A673 (cell line): ENCODE results near the gene NRIP2. TPM values are rescaled to one million over a fixed set of nuclear protein-coding genes. Genes with fewer than 3 reads are reported as not detected.

ENCODE experiments used
- BruUV-seq: library from RNA; stranded (reverse); fragments of 400-500 nt; replicated peaks from 2 replicates; lab custom pipeline; 2021; lab: Mats Ljungman, UMichigan
- CTCF ChIA-PET: fragments of 300-600 bp; sonication (Branson Sonifier 250); formaldehyde crosslinking; loops from one replicate; lab custom pipeline; 2022; ENCODE audit warnings: antibody characterized with exemption; lab: Charles Lee
- POLR2A ChIA-PET: fragments of 300-600 bp; sonication (Branson Sonifier 250); formaldehyde crosslinking; loops from one replicate; lab custom pipeline; 2022; ENCODE audit warnings: antibody characterized with exemption; ENCODE audit not compliant: low non-redundant PET; lab: Charles Lee
- DNase-seq: peaks from one replicate; pipeline ENCODE4 v3.0.0-alpha.2; 2015; ENCODE audit warnings: low spot score
- H3K27ac ChIP-seq: fragments of 200-600 bp; sonication (generic); 2 replicates; pipeline ENCODE4 v1.5.1; 2016; ENCODE audit warnings: mixed run types, low read depth, mild to moderate bottlenecking, mixed read lengths, antibody characterized with exemption, low read length; ENCODE audit not compliant: poor library complexity, severe bottlenecking
- H3K27me3 ChIP-seq: fragments of 200-600 bp; sonication (generic); replicated peaks from 2 replicates; pipeline ENCODE4 v1.6.1; 2017; ENCODE audit warnings: mixed run types, low read depth, mild to moderate bottlenecking, mixed read lengths, antibody characterized with exemption, low read length; ENCODE audit not compliant: insufficient read depth, poor library complexity
- H3K36me3 ChIP-seq: fragments of 200-600 bp; sonication (generic); 2 replicates; pipeline ENCODE4 v1.6.1; 2016; ENCODE audit warnings: mixed run types, mild to moderate bottlenecking, mixed read lengths, antibody characterized with exemption, low read length; ENCODE audit not compliant: insufficient read depth, poor library complexity, severe bottlenecking
- H3K4me1 ChIP-seq: fragments of 200-600 bp; sonication (generic); 2 replicates; pipeline ENCODE4 v1.6.1; 2017; ENCODE audit warnings: mixed run types, mild to moderate bottlenecking, mixed read lengths, antibody characterized with exemption, low read length; ENCODE audit not compliant: insufficient read depth, poor library complexity, severe bottlenecking
- H3K4me3 ChIP-seq: fragments of 200-600 bp; sonication (generic); 2 replicates; pipeline ENCODE4 v1.5.1; 2016; ENCODE audit warnings: low read depth, mixed run types, mild to moderate bottlenecking, mixed read lengths, low read length; ENCODE audit not compliant: poor library complexity, severe bottlenecking
- H3K9me3 ChIP-seq: fragments of 200-600 bp; sonication (generic); 2 replicates; pipeline ENCODE4 v1.6.1; 2016; ENCODE audit warnings: mixed run types, low read depth, mild to moderate bottlenecking, mixed read lengths, antibody characterized with exemption, low read length; ENCODE audit not compliant: poor library complexity, severe bottlenecking
- CTCF ChIP-seq: fragments of 300-800, 200-600 bp; sonication (generic); conservative IDR thresholded peaks from 2 replicates; pipeline ENCODE4 v1.5.1; 2017; ENCODE audit warnings: low read depth, mild to moderate bottlenecking, antibody characterized with exemption, low read length, moderate library complexity, mixed read lengths
- EZH2 ChIP-seq: fragments of 200-600 bp; sonication (generic); IDR thresholded peaks from 2 replicates; pipeline ENCODE4 v1.6.1; 2017; ENCODE audit warnings: borderline replicate concordance, low read depth, mild to moderate bottlenecking, mixed read lengths, antibody characterized with exemption, low read length; ENCODE audit not compliant: poor library complexity, severe bottlenecking
- intact Hi-C: fragments of 100-400 bp; cut with micrococcal nuclease; formaldehyde crosslinking; loops from one replicate; pipeline ENCODE4 v1.10.0; 2022; ENCODE audit not compliant: unreplicated experiment
- total RNA-seq: library from RNA; stranded (reverse); gene quantifications from 2 replicates; pipeline ENCODE4 v1.2.3, GENCODE V29; 2021

NRIP2 gene
- total RNA-seq, 1 experiment from 2014 or later = 0.39 TPM

DNA sequence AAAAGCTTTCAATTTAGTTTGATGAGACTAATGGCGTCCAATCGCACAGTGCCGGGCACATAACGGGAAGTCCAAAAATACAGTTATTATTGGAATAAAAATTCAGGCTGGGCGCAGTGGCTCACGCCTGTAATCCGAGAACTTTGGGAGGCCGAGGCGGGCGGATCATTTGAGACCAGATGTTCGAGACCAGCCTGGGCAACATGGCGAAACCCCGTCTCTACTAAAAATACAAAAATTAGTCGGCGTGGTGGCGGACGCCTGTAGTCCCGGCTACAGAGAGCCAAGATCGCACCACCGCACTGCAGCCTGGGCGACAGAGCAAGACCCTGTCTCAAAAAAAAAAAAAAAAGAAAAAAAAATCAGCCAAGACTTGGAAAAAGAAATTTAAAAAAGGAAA lies 41.3 kb downstream of the NRIP2 start:
- BruUV-seq = no TSS peak
- H3K27me3 ChIP-seq = no peaks in the 10 kb centered on the region
- POLR2A ChIA-PET = no interaction called here
- H3K4me1 ChIP-seq = peaks cover 15% of the 10 kb centered on the region
- intact Hi-C loops = no loop called here
- no peaks in the 10 kb centered on the region for H3K9me3 ChIP-seq
- TF ChIP-seq EZH2 = no peak
- no peak for TF ChIP-seq CTCF
- no peak overlapping the region for H3K4me3 ChIP-seq
- CTCF ChIA-PET = no interaction called here
- peaks cover 21% of the 10 kb centered on the region for H3K36me3 ChIP-seq
- H3K27ac ChIP-seq = no peak overlapping the region
- no peak for DNase-seq

DNA sequence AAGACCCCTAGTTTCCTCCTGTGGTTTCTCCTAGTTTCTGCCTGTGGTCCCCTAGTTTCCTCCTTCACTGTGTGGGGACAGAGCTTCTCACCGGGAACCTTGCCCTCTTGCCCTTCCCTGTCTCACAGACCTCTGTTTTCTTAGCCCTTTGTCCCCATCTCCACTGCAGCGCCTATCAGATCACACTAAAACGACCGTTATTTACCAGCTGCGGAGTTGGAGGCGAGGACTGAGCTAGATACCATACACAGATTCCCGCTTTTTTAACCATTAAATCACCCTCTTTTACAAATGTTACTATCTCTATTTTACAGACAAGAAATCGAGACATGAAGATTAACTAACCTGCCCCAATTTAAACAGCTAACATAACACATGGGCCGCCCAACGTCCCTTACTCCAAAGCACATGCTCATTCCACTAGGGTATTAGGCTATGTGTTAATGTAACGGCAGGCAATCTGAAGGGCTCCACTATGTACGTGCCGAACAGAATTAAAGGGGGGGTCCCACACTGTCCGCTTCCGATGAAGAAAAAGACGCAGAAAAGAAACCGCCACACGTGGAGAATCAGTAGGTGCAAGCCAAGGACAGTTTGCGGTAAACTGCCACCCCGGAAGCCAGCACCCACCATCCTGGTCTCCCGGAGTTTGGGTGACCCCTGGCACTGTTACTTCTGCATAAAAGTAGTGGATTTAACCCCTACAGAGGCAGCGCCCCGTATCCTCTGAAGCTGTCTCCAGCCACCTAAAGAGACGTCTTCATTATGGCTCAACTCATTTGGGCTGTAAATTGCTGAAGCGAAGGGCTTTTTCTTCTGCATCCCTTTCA lies 41.9 kb downstream of the NRIP2 start:
- no peak overlapping the region for H3K27ac ChIP-seq
- H3K4me3 ChIP-seq = no peak overlapping the region
- intact Hi-C loops = no loop called here
- BruUV-seq = no TSS peak
- POLR2A ChIA-PET = no interaction called here
- H3K27me3 ChIP-seq = no peaks in the 10 kb centered on the region
- no peak for DNase-seq
- peaks cover 15% of the 10 kb centered on the region for H3K4me1 ChIP-seq
- H3K9me3 ChIP-seq = no peaks in the 10 kb centered on the region
- CTCF ChIA-PET = interaction anchor here (1.0 kb wide), 1 partner anchor 8 kb away, joined by 5 read pairs; no protein-coding TSS in a partner anchor
- TF ChIP-seq CTCF (no peak), EZH2 (no peak)
- peaks cover 15% of the 10 kb centered on the region for H3K36me3 ChIP-seq

DNA sequence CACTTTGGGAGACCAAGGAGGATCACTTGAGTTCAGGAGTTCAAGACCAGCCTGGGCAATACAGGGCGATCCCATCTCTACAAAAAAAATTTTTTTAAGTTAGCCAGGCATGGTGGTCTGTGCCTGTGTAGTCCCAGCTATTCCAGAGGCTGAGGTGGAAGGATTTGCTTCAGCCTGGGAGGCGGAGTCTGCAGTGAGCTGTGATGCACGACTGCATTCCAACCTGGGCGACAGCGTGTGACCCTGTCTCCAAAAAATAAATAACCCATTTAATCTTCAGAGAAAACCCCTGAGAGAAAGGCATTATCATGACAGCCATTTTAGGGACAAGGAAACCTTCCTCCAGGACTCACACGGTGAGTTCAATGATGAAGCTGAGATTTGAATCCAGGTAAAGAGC lies 43.7 kb downstream of the NRIP2 start:
- no peaks in the 10 kb centered on the region for H3K27me3 ChIP-seq
- ChIA-PET CTCF (no interaction called here), POLR2A (no interaction called here)
- DNase-seq = no peak
- peaks cover 5% of the 10 kb centered on the region for H3K4me1 ChIP-seq
- no TSS peak for BruUV-seq
- H3K27ac ChIP-seq = no peak overlapping the region
- H3K9me3 ChIP-seq = no peaks in the 10 kb centered on the region
- no peaks in the 10 kb centered on the region for H3K36me3 ChIP-seq
- no peak overlapping the region for H3K4me3 ChIP-seq
- intact Hi-C loops = no loop called here
- TF ChIP-seq EZH2 = no peak
- TF ChIP-seq CTCF = no peak
